Germinal center (tissue), 1 donor: ENCODE measurements around the gene UNC50.

Source experiments
- DNase-seq: peaks from one replicate; pipeline ENCODE4 v3.0.0; 2012; ENCODE audit warnings: mixed read lengths, low spot score

The UNC50 gene

DNA sequence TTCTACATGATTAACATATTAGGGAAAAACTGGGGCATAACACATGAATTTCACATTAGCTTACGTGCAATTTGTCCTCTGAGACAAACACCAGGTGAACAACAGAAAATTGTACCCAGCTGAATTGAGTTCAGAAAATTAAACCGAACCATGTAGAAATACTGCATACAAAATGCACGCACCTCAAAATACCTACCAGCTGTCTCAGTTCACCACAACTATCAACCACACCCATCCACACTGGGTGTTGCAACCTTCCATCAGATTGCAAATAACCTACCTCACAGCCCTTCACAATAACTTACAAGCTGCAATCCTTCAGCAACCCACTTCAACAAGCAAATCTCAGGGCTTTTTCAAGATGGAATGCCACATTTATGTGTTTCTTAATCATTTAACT lies 55.9 kb downstream of the UNC50 start:
- DNase-seq = no peak

GRCh38 chr2:98665677-98666076 lies 57.3 kb downstream of the UNC50 start:
- no peak for DNase-seq
